Body of pancreas (tissue), 4 donors: Measurements from ENCODE around the gene DLGAP1. TPM values are rescaled to one million over a fixed set of nuclear protein-coding genes. Genes with fewer than 3 reads are reported as not detected.

ENCODE experiments used
- ATAC-seq: fragments of 150-250 bp; one replicate; pipeline ENCODE4 v1.9.1; 2016
- DNase-seq, 4 donors: peaks; one replicate each; pipeline ENCODE4 v3.0.0-alpha.2; 2019
- H3K27ac ChIP-seq, 4 donors: fragments of 200-600 bp; sonication (generic); 1 replicate in 3 of 4; 2 replicates in 1 of 4; pipeline versions ENCODE4 v1.5.1 to v1.6.1; 2016 to 2019; ENCODE audit warnings: mild to moderate bottlenecking in 1 of 4, mixed read lengths in 1 of 4, moderate library complexity in 1 of 4
- H3K27me3 ChIP-seq, 2 donors: fragments of 200-600 bp; sonication (generic); one replicate each; pipeline ENCODE4 v1.6.0; 2016; ENCODE audit warnings: mild to moderate bottlenecking in 1 of 2
- H3K36me3 ChIP-seq, 2 donors: fragments of 200-600 bp; sonication (generic); replicated peaks in 1 of 2; 2 replicates each; pipeline ENCODE4 v1.5.1; 2016; ENCODE audit warnings: low read depth in 2 of 2; ENCODE audit not compliant: insufficient read depth in 1 of 2
- H3K4me1 ChIP-seq: fragments of 200-600 bp; sonication (generic); one replicate; pipeline ENCODE4 v1.6.0; 2016
- H3K4me3 ChIP-seq, 2 donors: fragments of 200-600 bp; sonication (generic); 1 replicate in 1 of 2; 2 replicates in 1 of 2; pipeline ENCODE4 v1.5.1; 2016 to 2019
- H3K9me3 ChIP-seq, 3 donors: fragments of 200-600 bp; sonication (generic); 1 replicate in 2 of 3; 2 replicates in 1 of 3; pipeline ENCODE4 v1.5.1; 2016
- POLR2A ChIP-seq, 3 donors: fragments of 450-650 bp; IDR thresholded peaks; one replicate each; pipeline ENCODE4 v1.6.1; 2016; ENCODE audit warnings: antibody characterized with exemption in 3 of 3, mild to moderate bottlenecking in 2 of 3
- WGBS, 2 donors: methylation state at CpG; one replicate each; pipeline ENCODE4 v1.1.5; 2017; 5-methylcytosine and 5-hydroxymethylcytosine counted together
- intact Hi-C: fragments of 100-400 bp; cut with DNase I; formaldehyde crosslinking; loops from one replicate; pipeline ENCODE4 v1.15.1; 2023
- total RNA-seq, 2 donors: library from RNA; depleted of rRNA; stranded (reverse); fragments of >200 nt; gene quantifications; one replicate each; pipeline ENCODE4 v1.1.0, GENCODE V29; 2016
- TF ChIP-seq, protein P1 (sequence below), 7 experiments: fragments of 450-650 bp in 4 of 7; fragments of 200-600 bp in 3 of 7; sonication (generic) in 3 of 7; IDR thresholded peaks; one replicate each; pipeline ENCODE4 v1.5.1; 2016 to 2019; ENCODE audit warnings: antibody characterized with exemption in 7 of 7

Gene DLGAP1
- total RNA-seq, 2 donors from 2014 or later = 0.52 to 7.9 TPM

DNA sequence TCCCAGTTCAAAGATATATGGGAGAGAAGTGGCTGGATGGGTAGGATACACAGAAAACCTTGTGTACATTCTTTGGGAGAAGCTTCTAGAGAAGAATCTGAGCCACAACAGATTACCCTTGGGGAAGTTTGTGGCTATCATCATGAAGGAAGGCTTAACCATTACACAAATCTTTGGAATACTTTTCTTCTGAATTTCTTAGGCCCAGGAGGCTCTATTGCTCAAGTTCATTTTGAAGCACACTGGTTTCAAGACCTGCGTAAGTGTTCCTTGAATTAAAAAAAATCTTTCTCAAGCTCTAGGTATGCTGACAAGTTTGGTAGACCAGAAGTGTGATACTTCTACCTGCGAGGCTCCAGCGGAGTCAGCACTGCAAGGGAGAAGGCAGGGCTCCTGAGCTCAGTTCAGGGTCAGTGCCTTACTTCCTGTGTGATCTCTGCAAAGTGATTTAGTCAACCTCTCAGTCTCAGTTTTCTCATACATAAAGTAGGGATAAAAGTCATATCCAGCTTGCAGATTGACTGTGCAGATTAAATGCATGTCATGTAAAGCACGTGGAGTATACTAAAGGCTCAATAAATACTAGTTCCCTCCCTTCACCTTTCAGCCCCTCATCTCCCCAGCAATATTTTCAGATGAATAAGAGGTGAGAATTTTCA is 438.6 kb downstream of the DLGAP1 start:
- no peak for DNase-seq
- Histone ChIP-seq H3K4me3 (no peak overlapping the region), H3K4me1 (no peaks in the 10 kb centered on the region), H3K27me3 (no peaks in the 10 kb centered on the region), H3K36me3 (no peaks in the 10 kb centered on the region), H3K27ac (no peak overlapping the region), H3K9me3 (no peaks in the 10 kb centered on the region)
- TF ChIP-seq, protein P1, sequence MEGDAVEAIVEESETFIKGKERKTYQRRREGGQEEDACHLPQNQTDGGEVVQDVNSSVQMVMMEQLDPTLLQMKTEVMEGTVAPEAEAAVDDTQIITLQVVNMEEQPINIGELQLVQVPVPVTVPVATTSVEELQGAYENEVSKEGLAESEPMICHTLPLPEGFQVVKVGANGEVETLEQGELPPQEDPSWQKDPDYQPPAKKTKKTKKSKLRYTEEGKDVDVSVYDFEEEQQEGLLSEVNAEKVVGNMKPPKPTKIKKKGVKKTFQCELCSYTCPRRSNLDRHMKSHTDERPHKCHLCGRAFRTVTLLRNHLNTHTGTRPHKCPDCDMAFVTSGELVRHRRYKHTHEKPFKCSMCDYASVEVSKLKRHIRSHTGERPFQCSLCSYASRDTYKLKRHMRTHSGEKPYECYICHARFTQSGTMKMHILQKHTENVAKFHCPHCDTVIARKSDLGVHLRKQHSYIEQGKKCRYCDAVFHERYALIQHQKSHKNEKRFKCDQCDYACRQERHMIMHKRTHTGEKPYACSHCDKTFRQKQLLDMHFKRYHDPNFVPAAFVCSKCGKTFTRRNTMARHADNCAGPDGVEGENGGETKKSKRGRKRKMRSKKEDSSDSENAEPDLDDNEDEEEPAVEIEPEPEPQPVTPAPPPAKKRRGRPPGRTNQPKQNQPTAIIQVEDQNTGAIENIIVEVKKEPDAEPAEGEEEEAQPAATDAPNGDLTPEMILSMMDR (IDR thresholded peaks at IDR 0.05) = no peak
- no peak for TF ChIP-seq POLR2A (IDR thresholded peaks at IDR 0.05)
- ATAC-seq = no peak
- 80 to 91% methylated on average over 4 of the region's 4 CpGs for WGBS, 2 donors
- intact Hi-C loops = no loop called here

- DNase-seq (no peak), ATAC-seq (no peak)
- Histone ChIP-seq H3K27ac (no peak overlapping the region), H3K4me3 (no peak overlapping the region), H3K27me3 (no peaks in the 10 kb centered on the region), H3K4me1 (no peaks in the 10 kb centered on the region), H3K36me3 (no peaks in the 10 kb centered on the region), H3K9me3 (no peaks in the 10 kb centered on the region)
- intact Hi-C loops = no loop called here
- no peak for TF ChIP-seq POLR2A (IDR thresholded peaks at IDR 0.05)
- TF ChIP-seq, protein P1 (IDR thresholded peaks at IDR 0.05) = no peak
Observed at GRCh38 chr18:4007846-4008245, 447.3 kb downstream of the DLGAP1 start.

DNA sequence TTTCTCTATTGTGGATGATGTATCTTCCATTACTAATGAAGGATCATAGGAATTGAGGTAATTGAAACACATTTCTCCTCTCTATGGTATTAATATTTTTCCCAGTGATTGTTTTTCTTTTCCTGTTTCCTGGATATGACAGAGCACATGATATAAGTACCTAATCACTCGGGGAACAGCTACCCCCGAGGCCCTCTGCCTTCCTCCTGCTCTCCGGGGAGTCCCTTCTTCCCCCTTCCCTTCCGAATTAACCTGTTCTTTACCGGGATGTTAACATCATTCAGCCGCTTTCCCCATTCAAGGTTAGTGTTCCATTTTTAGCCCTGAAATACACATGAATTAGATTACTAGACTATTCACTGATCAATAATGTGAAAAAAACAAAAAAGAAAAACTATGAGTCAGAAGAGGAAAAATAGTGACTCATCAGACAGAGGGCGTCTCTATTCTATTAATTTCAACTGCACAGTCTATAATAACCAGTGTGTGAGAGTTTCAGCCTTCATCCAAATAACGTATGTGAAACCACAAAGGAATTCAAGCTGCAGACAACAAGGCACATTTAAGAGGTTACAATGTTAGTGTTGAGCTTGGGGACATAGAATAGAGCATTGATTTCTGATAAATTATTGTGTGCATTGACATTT is 450.8 kb downstream of the DLGAP1 start:
- TF ChIP-seq POLR2A (IDR thresholded peaks at IDR 0.05) = no peak
- TF ChIP-seq, protein P1 (IDR thresholded peaks at IDR 0.05) = no peak
- ATAC-seq = no peak
- H3K27ac ChIP-seq = no peak overlapping the region
- no peak for DNase-seq
- no peaks in the 10 kb centered on the region for H3K9me3 ChIP-seq
- intact Hi-C loops = no loop called here
- H3K27me3 ChIP-seq = no peaks in the 10 kb centered on the region
- H3K4me1 ChIP-seq = no peaks in the 10 kb centered on the region
- H3K4me3 ChIP-seq = no peak overlapping the region
- H3K36me3 ChIP-seq = no peaks in the 10 kb centered on the region
- WGBS, 2 donors = 13 to 26% methylated on average over 8 of the region's 8 CpGs

DNA sequence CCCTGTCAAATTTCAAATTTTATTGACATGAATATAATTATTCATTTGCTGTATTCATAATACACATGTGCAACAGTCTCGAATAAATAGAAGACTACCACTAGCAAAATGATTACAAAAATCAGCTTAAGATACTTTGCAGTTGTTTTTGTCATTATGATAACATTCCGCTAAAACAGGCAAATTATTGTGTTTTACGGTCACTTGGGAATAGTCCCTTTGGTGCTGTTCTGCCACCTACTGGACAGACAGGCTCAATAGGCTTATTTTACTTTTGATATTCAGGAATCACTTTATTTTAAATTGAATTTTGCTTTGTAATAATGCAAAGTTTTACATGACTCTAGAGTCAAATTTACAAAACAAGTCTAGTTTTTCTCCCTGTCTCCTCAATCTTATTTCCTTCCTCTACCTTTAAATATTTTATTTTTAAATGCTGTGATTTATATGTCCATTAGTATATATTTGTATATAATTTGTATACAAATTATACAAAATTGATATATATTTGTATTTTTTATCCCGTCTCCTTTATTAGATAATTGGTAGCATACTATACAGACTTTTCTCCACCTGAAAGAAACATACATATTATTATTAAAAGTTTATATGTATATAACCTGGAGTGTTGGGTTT is 456.3 kb downstream of the DLGAP1 start:
- intact Hi-C loops = no loop called here
- 7 to 8% methylated on average over 4 of the region's 4 CpGs for WGBS, 2 donors
- no peak for ATAC-seq
- peak in 3 of 4 donors; percentile 12 to 42 (median 14) for DNase-seq
- Histone ChIP-seq H3K27me3 (no peaks in the 10 kb centered on the region), H3K36me3 (no peaks in the 10 kb centered on the region), H3K9me3 (no peaks in the 10 kb centered on the region), H3K27ac (no peak overlapping the region), H3K4me3 (no peak overlapping the region), H3K4me1 (no peaks in the 10 kb centered on the region)
- TF ChIP-seq, protein P1 (IDR thresholded peaks at IDR 0.05) = peak; percentile 37 to 82 (median 65)
- no peak for TF ChIP-seq POLR2A (IDR thresholded peaks at IDR 0.05)
